Neural cell (in vitro differentiated cells): ENCODE measurements around the gene PCTP. TPM values are rescaled to one million over a fixed set of nuclear protein-coding genes. Genes with fewer than 3 reads are reported as not detected.

ENCODE experiments used
- H2AFZ ChIP-seq: fragments of 200-600, 300-800 bp; sonication (generic), shearing (Covaris generic); 2 replicates; pipeline ENCODE4 v1.6.0; 2014; ENCODE audit warnings: low read depth, mild to moderate bottlenecking, antibody characterized with exemption, low read length, moderate library complexity
- H3F3A ChIP-seq: fragments of 200-600 bp; shearing (Covaris generic); 2 replicates; pipeline ENCODE4 v1.6.1; 2016; ENCODE audit warnings: mild to moderate bottlenecking, moderate library complexity, mixed read lengths, antibody characterized with exemption, low read length; ENCODE audit not compliant: insufficient read depth, poor library complexity, severe bottlenecking
- H3K27ac ChIP-seq: fragments of 200-600, 300-800 bp; sonication (generic), shearing (Covaris generic); 2 replicates; pipeline ENCODE4 v1.5.1; 2014; ENCODE audit warnings: mild to moderate bottlenecking, low read length, moderate library complexity
- H3K27me3 ChIP-seq: fragments of 300-800, 200-600 bp; sonication (generic), shearing (Covaris generic); 2 replicates; pipeline ENCODE4 v1.6.0; 2014; ENCODE audit warnings: mild to moderate bottlenecking, low read depth, low read length, moderate library complexity; ENCODE audit not compliant: insufficient read depth
- H3K36me3 ChIP-seq: fragments of 300-800, 200-600 bp; sonication (generic), shearing (Covaris generic); 2 replicates; pipeline ENCODE4 v1.5.1; 2014; ENCODE audit warnings: mild to moderate bottlenecking, antibody characterized with exemption, low read length, moderate library complexity; ENCODE audit not compliant: insufficient read depth
- H3K4me2 ChIP-seq: fragments of 300-800, 200-600 bp; sonication (generic), shearing (Covaris generic); 2 replicates; pipeline ENCODE4 v1.6.0; 2014; ENCODE audit warnings: mild to moderate bottlenecking, low read length
- H3K4me3 ChIP-seq: fragments of 300-800, 200-600 bp; sonication (generic), shearing (Covaris generic); 2 replicates; pipeline ENCODE4 v1.5.1; 2014; ENCODE audit warnings: mild to moderate bottlenecking, low read length, moderate library complexity
- H3K79me2 ChIP-seq: fragments of 200-600 bp; shearing (Covaris generic); replicated peaks from 2 replicates; pipeline ENCODE4 v1.6.0; 2014; ENCODE audit warnings: mild to moderate bottlenecking, low read length, moderate library complexity; ENCODE audit not compliant: insufficient read depth
- H3K9ac ChIP-seq: fragments of 300-800, 200-600 bp; sonication (generic), shearing (Covaris generic); 2 replicates; pipeline ENCODE4 v1.6.1; 2016; ENCODE audit warnings: mild to moderate bottlenecking, low read length, mixed read lengths
- H3K9me2 ChIP-seq: fragments of 200-600 bp; shearing (Covaris generic); 2 replicates; pipeline ENCODE4 v1.6.1; 2016; ENCODE audit warnings: mild to moderate bottlenecking, low read length, mixed read lengths; ENCODE audit not compliant: insufficient read depth
- H3K9me3 ChIP-seq: fragments of 200-600, 300-800 bp; sonication (generic), shearing (Covaris generic); 2 replicates; pipeline ENCODE4 v1.6.1; 2016; ENCODE audit warnings: mild to moderate bottlenecking, mixed run types, low read length, moderate library complexity, mixed read lengths
- H4K20me1 ChIP-seq: fragments of 200-600 bp; shearing (Covaris generic); 2 replicates; pipeline ENCODE4 v1.6.1; 2016; ENCODE audit warnings: mild to moderate bottlenecking, mixed run types; ENCODE audit not compliant: insufficient read depth
- EZH2 ChIP-seq: fragments of 200-600, 300-800 bp; shearing (Covaris generic), sonication (generic); IDR thresholded peaks from 2 replicates; pipeline ENCODE4 v1.6.1; 2014; ENCODE audit warnings: antibody characterized with exemption, low read length, borderline replicate concordance, mild to moderate bottlenecking; ENCODE audit not compliant: insufficient read depth, poor library complexity, severe bottlenecking
- POLR2AphosphoS5 ChIP-seq: IDR thresholded peaks from 2 replicates; pipeline ENCODE4 v1.6.1; 2012
- RAD21 ChIP-seq: fragments of 450-650 bp; conservative IDR thresholded peaks from 2 replicates; pipeline ENCODE4 v1.6.1; 2014; ENCODE audit warnings: antibody characterized with exemption, mild to moderate bottlenecking, moderate library complexity
- TAF1 ChIP-seq: IDR thresholded peaks from 2 replicates; pipeline ENCODE4 v1.6.1; 2012; ENCODE audit warnings: low read depth
- polyA plus RNA-seq: library from polyadenylated mRNA; depleted of rRNA; stranded (reverse); fragments of >200 nt; gene quantifications from 2 replicates; pipeline ENCODE4 v1.2.3, GENCODE V29; 2014
- TF ChIP-seq, protein P1 (sequence below): fragments of 450-650 bp; IDR thresholded peaks from 2 replicates; pipeline ENCODE4 v1.5.1; 2014; ENCODE audit warnings: antibody characterized with exemption, mild to moderate bottlenecking, moderate library complexity; ENCODE audit not compliant: poor library complexity, severe bottlenecking
- TF ChIP-seq, protein P2 (sequence below): IDR thresholded peaks from 2 replicates; pipeline ENCODE4 v1.6.1; 2012; ENCODE audit warnings: borderline replicate concordance

PCTP gene
- polyA plus RNA-seq, 1 donor from 2014 or later = 3.9 TPM

DNA sequence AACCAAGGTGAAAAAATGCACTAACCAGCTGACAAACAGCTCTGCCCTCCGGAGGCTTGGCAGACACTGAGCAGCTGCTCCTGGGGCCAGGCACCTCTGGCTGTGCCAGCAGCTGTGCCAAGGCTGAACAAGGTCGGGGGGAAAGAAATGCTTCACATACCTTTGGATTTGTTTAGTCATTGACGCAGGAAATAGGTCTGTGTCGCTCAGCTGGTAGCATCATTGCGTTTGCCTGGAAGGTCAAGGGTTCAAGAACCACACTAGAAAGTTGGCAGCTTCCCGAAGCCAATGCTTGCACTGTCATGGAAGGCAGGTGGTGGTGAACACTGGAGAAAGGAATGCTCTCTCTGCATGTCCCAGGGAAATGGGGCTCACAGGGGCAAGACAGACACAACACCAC, 63.5 kb downstream of the PCTP start:
- Histone ChIP-seq H3K9me2 (no peaks in the 10 kb centered on the region), H3F3A (no peaks in the 10 kb centered on the region), H3K9ac (no peak overlapping the region), H4K20me1 (no peaks in the 10 kb centered on the region), H3K4me3 (no peak overlapping the region), H3K27ac (no peak overlapping the region), H3K4me2 (no peak overlapping the region), H3K79me2 (no peaks in the 10 kb centered on the region), H3K36me3 (no peaks in the 10 kb centered on the region), H2AFZ (no peak overlapping the region), H3K27me3 (no peaks in the 10 kb centered on the region), H3K9me3 (no peaks in the 10 kb centered on the region)
- TF ChIP-seq, protein P1, sequence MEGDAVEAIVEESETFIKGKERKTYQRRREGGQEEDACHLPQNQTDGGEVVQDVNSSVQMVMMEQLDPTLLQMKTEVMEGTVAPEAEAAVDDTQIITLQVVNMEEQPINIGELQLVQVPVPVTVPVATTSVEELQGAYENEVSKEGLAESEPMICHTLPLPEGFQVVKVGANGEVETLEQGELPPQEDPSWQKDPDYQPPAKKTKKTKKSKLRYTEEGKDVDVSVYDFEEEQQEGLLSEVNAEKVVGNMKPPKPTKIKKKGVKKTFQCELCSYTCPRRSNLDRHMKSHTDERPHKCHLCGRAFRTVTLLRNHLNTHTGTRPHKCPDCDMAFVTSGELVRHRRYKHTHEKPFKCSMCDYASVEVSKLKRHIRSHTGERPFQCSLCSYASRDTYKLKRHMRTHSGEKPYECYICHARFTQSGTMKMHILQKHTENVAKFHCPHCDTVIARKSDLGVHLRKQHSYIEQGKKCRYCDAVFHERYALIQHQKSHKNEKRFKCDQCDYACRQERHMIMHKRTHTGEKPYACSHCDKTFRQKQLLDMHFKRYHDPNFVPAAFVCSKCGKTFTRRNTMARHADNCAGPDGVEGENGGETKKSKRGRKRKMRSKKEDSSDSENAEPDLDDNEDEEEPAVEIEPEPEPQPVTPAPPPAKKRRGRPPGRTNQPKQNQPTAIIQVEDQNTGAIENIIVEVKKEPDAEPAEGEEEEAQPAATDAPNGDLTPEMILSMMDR = no peak

DNA sequence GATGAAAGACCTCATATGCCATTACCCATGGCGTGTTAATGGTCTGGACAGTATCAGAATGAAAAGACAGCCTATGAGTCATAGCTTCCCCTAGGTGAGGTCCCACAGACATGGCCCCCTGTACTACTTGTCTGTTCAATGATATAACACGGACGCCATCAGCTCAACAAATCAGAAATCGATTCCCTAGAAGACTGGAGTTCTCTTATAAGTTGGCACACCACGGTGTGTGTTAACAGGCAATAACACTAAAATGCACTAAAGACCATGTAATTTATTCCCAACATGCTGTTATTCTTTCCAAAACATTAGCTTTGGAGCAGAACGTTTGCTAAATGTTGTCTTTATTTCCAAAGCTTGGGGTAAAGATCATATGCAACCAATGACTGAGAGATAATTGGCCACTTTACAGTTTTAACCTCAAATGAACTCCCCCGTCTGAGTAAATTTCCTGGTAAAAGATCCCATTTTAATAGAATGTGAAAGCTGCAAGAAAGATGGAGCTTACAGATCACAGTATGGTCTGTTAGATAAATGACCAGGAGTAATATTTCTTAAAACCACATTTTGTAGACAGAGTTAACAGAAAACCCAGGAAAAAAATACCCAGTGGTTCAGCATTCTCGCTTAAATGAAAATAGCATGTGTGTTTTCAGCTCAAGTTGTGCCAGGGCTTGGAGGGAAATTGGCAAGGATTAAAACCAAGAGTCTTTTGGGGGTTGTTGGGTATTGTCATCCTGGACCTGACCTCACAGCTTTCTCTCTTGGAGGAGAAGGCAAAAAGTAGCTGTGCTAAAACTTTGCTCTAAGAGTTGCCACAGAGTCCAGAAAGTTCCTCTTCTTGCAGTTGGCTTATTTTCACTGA, 65.9 kb downstream of the PCTP start:
- Histone ChIP-seq H3F3A (no peaks in the 10 kb centered on the region), H3K9me2 (no peaks in the 10 kb centered on the region), H4K20me1 (no peaks in the 10 kb centered on the region), H3K27ac (no peak overlapping the region), H3K79me2 (no peaks in the 10 kb centered on the region), H2AFZ (no peak overlapping the region), H3K36me3 (no peaks in the 10 kb centered on the region), H3K9ac (no peak overlapping the region), H3K4me3 (no peak overlapping the region), H3K9me3 (no peaks in the 10 kb centered on the region), H3K27me3 (no peaks in the 10 kb centered on the region), H3K4me2 (no peak overlapping the region)
- no peak for TF ChIP-seq EZH2

DNA sequence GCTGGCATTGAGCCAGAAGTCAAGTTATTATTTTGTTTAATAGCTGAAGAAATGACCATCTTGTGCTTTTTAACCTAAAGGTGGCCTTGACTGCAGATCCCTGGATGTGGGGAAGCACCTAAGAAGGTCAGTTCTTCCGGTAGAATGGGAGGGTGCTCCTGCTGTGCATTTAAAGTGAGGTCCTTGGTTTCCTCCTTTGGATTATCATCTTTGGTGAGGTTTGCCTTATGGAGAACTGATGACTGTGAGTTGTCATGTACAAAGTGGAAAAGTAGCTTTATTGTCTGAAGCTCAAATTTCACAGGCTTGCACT, 66.5 kb downstream of the PCTP start:
- no peak overlapping the region for H3K9ac ChIP-seq
- no peak overlapping the region for H3K27ac ChIP-seq
- H3K79me2 ChIP-seq = no peaks in the 10 kb centered on the region
- no peaks in the 10 kb centered on the region for H3K9me2 ChIP-seq
- no peak overlapping the region for H2AFZ ChIP-seq
- no peaks in the 10 kb centered on the region for H3F3A ChIP-seq
- no peaks in the 10 kb centered on the region for H3K36me3 ChIP-seq
- TF ChIP-seq EZH2 (no peak), RAD21 (no peak), POLR2AphosphoS5 (no peak), TAF1 (no peak)
- TF ChIP-seq, protein P1 = no peak
- TF ChIP-seq, protein P2, sequence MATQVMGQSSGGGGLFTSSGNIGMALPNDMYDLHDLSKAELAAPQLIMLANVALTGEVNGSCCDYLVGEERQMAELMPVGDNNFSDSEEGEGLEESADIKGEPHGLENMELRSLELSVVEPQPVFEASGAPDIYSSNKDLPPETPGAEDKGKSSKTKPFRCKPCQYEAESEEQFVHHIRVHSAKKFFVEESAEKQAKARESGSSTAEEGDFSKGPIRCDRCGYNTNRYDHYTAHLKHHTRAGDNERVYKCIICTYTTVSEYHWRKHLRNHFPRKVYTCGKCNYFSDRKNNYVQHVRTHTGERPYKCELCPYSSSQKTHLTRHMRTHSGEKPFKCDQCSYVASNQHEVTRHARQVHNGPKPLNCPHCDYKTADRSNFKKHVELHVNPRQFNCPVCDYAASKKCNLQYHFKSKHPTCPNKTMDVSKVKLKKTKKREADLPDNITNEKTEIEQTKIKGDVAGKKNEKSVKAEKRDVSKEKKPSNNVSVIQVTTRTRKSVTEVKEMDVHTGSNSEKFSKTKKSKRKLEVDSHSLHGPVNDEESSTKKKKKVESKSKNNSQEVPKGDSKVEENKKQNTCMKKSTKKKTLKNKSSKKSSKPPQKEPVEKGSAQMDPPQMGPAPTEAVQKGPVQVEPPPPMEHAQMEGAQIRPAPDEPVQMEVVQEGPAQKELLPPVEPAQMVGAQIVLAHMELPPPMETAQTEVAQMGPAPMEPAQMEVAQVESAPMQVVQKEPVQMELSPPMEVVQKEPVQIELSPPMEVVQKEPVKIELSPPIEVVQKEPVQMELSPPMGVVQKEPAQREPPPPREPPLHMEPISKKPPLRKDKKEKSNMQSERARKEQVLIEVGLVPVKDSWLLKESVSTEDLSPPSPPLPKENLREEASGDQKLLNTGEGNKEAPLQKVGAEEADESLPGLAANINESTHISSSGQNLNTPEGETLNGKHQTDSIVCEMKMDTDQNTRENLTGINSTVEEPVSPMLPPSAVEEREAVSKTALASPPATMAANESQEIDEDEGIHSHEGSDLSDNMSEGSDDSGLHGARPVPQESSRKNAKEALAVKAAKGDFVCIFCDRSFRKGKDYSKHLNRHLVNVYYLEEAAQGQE = no peak
- no peaks in the 10 kb centered on the region for H4K20me1 ChIP-seq
- no peaks in the 10 kb centered on the region for H3K9me3 ChIP-seq
- no peaks in the 10 kb centered on the region for H3K27me3 ChIP-seq
- no peak overlapping the region for H3K4me3 ChIP-seq
- H3K4me2 ChIP-seq = no peak overlapping the region
